ENCODE measurements around the gene PEX11A. TPM values are rescaled to one million over a fixed set of nuclear protein-coding genes. Genes with fewer than 3 reads are reported as not detected.
A peak's percentile ranks its signal among the peaks of the same experiment; 100 is the strongest.

PEX11A gene
- total RNA-seq, 3 donors from 2014 or later, result 42.3 to 64.2 (median 46.1) TPM

- Histone ChIP-seq H3K4me3 (no peak overlapping the region), H3K9me3 (no peaks in the 10 kb centered on the region), H3K4me1 (peaks cover 0 to 5% of the 10 kb centered on the region in 2 donors), H3K36me3 (no peaks in the 10 kb centered on the region), H3K27me3 (no peaks in the 10 kb centered on the region), H3K27ac (no peak overlapping the region)
- intact Hi-C loops (cut with DNase I; ENCODE audit: low total_unique reads), result no loop called here
- no peak for DNase-seq (ENCODE audit: low spot score in 2 of 2)
- no peak for TF ChIP-seq POLR2AphosphoS5 (IDR thresholded peaks at IDR 0.05)
- TF ChIP-seq POLR2A (IDR thresholded peaks at IDR 0.05), result no peak
- TF ChIP-seq CTCF (IDR thresholded peaks at IDR 0.05), result no peak
These were observed 32.8 kb downstream of the PEX11A start for GRCh38 chr15:89657686-89658200.

GRCh38 chr15:89656116-89656815 is 34.3 kb downstream of the PEX11A start:
- H3K27ac ChIP-seq, result no peak overlapping the region

GRCh38 chr15:89654847-89655805 is 35.4 kb downstream of the PEX11A start, which contains the start of gene KIF7:
TSS of gene KIF7 (minus strand) at chr15:89655467. CDS start at chr15:89652930, 2,537 bp downstream.
- H3K36me3 ChIP-seq, result no peaks in the 10 kb centered on the region
- intact Hi-C loops (cut with DNase I; ENCODE audit: low total_unique reads), result no loop called here
- TF ChIP-seq POLR2A (IDR thresholded peaks at IDR 0.05) (no peak), POLR2AphosphoS5 (IDR thresholded peaks at IDR 0.05) (no peak), CTCF (IDR thresholded peaks at IDR 0.05) (no peak)
- H3K27ac ChIP-seq, result peak within 1 kb of the TSS; percentile 71 to 77
- no peak for DNase-seq (ENCODE audit: low spot score in 2 of 2)
- H3K4me1 ChIP-seq, result no peaks in the 10 kb centered on the region
- H3K4me3 ChIP-seq, result peak within 1 kb of the TSS; percentile 73 to 86 (median 77)
- H3K27me3 ChIP-seq, result no peaks in the 10 kb centered on the region
- no peaks in the 10 kb centered on the region for H3K9me3 ChIP-seq

More at GRCh38 chr15:89656116-89656815, 34.3 kb downstream of the PEX11A start:
- Histone ChIP-seq H3K4me1 (no peaks in the 10 kb centered on the region), H3K27me3 (no peaks in the 10 kb centered on the region), H3K9me3 (no peaks in the 10 kb centered on the region), H3K4me3 (no peak overlapping the region), H3K36me3 (no peaks in the 10 kb centered on the region)
- intact Hi-C loops (cut with DNase I; ENCODE audit: low total_unique reads), result no loop called here
- no peak for DNase-seq (ENCODE audit: low spot score in 2 of 2)
- no peak for TF ChIP-seq POLR2A (IDR thresholded peaks at IDR 0.05)
- no peak for TF ChIP-seq POLR2AphosphoS5 (IDR thresholded peaks at IDR 0.05)

- Histone ChIP-seq H3K27ac (no peak overlapping the region), H3K36me3 (no peaks in the 10 kb centered on the region), H3K27me3 (no peaks in the 10 kb centered on the region), H3K4me1 (no peaks in the 10 kb centered on the region), H3K9me3 (no peaks in the 10 kb centered on the region), H3K4me3 (peak overlapping the region; percentile 73 to 86 (median 77))
- intact Hi-C loops (cut with DNase I; ENCODE audit: low total_unique reads), result no loop called here
- no peak for TF ChIP-seq CTCF (IDR thresholded peaks at IDR 0.05)
- TF ChIP-seq POLR2A (IDR thresholded peaks at IDR 0.05), result no peak
- no peak for TF ChIP-seq POLR2AphosphoS5 (IDR thresholded peaks at IDR 0.05)
- peak in 1 of 2 donors; percentile 45 for DNase-seq (ENCODE audit: low spot score in 2 of 2)
These were observed 36.2 kb downstream of the PEX11A start for GRCh38 chr15:89654301-89654761.

- no peak for TF ChIP-seq POLR2AphosphoS5 (IDR thresholded peaks at IDR 0.05)
- no peak for TF ChIP-seq POLR2A (IDR thresholded peaks at IDR 0.05)
- no peak for TF ChIP-seq CTCF (IDR thresholded peaks at IDR 0.05)
- intact Hi-C loops (cut with DNase I; ENCODE audit: low total_unique reads), result no loop called here
- no peak for DNase-seq (ENCODE audit: low spot score in 2 of 2)
- H3K4me3 ChIP-seq, result no peak overlapping the region
- H3K27ac ChIP-seq, result no peak overlapping the region
- no peaks in the 10 kb centered on the region for H3K9me3 ChIP-seq
- no peaks in the 10 kb centered on the region for H3K4me1 ChIP-seq
- H3K27me3 ChIP-seq, result no peaks in the 10 kb centered on the region
- H3K36me3 ChIP-seq, result no peaks in the 10 kb centered on the region
These were observed 37.0 kb downstream of the PEX11A start for GRCh38 chr15:89653578-89653977.

Measured in breast epithelium (tissue), 4 donors.